ENCODE results near the gene NFKBIB.

GRCh38 chr19:38880076-38880881 is 19.5 kb upstream of the NFKBIB start:
- TF ChIP-seq CTCF (IDR thresholded peaks at IDR 0.05; ENCODE audit: insufficient read depth, low read depth, low read length) = no peak
- TF ChIP-seq EZH2 (IDR thresholded peaks at IDR 0.05; ENCODE audit: insufficient read depth, low read length) = no peak
